Kidney (tissue), 14 donors: ENCODE data around the gene ZNF316. TPM values are rescaled to one million over a fixed set of nuclear protein-coding genes. Genes with fewer than 3 reads are reported as not detected.

Source experiments
- DNase-seq, 5 donors: peaks; one replicate each; pipeline ENCODE4 v3.0.0-alpha.2; 2013 to 2020
- FAIRE-seq: peaks from 2 replicates; lab custom pipeline; 2012; peaks lifted over from hg19 to GRCh38; lab: Jason Lieb, UNC
- H3K27ac ChIP-seq, 2 donors: one replicate each; pipeline ENCODE4 v1.7.0; 2013; ENCODE audit warnings: low read depth in 2 of 2, low read length in 2 of 2, inconsistent platforms in 1 of 2
- H3K27me3 ChIP-seq: one replicate; pipeline ENCODE4 v1.7.1; 2013; ENCODE audit warnings: low read length, inconsistent platforms; ENCODE audit not compliant: control insufficient read depth, insufficient read depth
- H3K36me3 ChIP-seq, 3 donors: one replicate each; pipeline versions ENCODE4 v1.7.0 to v1.7.1; 2013; ENCODE audit warnings: low read length in 3 of 3, control low read depth in 1 of 3, inconsistent platforms in 1 of 3; ENCODE audit not compliant: insufficient read depth in 3 of 3, control insufficient read depth in 2 of 3
- H3K4me1 ChIP-seq, 3 donors: one replicate each; pipeline versions ENCODE4 v1.7.0 to v1.7.1; 2013; ENCODE audit warnings: low read length in 3 of 3, inconsistent platforms in 1 of 3, low read depth in 1 of 3; ENCODE audit not compliant: control insufficient read depth in 2 of 3, insufficient read depth in 2 of 3
- H3K4me3 ChIP-seq, 3 donors: one replicate each; pipeline versions ENCODE4 v1.7.0 to v1.8.1; 2013; ENCODE audit warnings: low read length in 3 of 3, control low read depth in 1 of 3, inconsistent platforms in 1 of 3
- H3K9ac ChIP-seq, 3 donors: one replicate each; pipeline versions ENCODE4 v1.7.0 to v1.7.1; 2013; ENCODE audit warnings: low read length in 3 of 3, control low read depth in 1 of 3, inconsistent platforms in 1 of 3
- H3K9me3 ChIP-seq, 3 donors: one replicate each; pipeline versions ENCODE4 v1.7.0 to v1.7.1; 2013; ENCODE audit warnings: low read length in 3 of 3, control low read depth in 1 of 3, inconsistent platforms in 1 of 3; ENCODE audit not compliant: control insufficient read depth in 2 of 3, insufficient read depth in 1 of 3
- intact Hi-C: fragments of 100-400 bp; cut with DNase I; formaldehyde crosslinking; loops from one replicate; pipeline ENCODE4 v1.11.1; 2022
- polyA plus RNA-seq: library from polyadenylated mRNA; stranded (reverse); fragments of 350-450 nt; fragmentation: Illumina TruSeq; extraction: RNeasy Lipid Tissue Mini Kit (QIAGEN cat#74804); gene quantifications from one replicate; pipeline ENCODE4 v1.2.3, GENCODE V29; 2014; ENCODE audit warnings: low read depth, low replicate concordance; ENCODE audit not compliant: insufficient read depth
- total RNA-seq: library from RNA; stranded (reverse); fragmentation: NEBNext Ultra II Directional; extraction: Animal tissue kit (Norgen Biotek cat#: 25700); gene quantifications from one replicate; pipeline ENCODE4 v1.2.1, GENCODE V29; 2021
- TF ChIP-seq, protein P1 (sequence below): IDR thresholded peaks from 3 replicates; pipeline ENCODE4 v1.5.1; 2012; ENCODE audit warnings: mild to moderate bottlenecking, moderate library complexity, borderline replicate concordance; ENCODE audit not compliant: insufficient read depth; ENCODE audit errors: extremely low read depth
- donor health status: control.
- donor health status: control.
- donor health status: control.
- donor health status: control.
- donor health status: control.
- donor health status: DM: yes; HTN: yes; CAD: no.
- donor health status: Normal renal cell carcinoma (clear cell type).

The ZNF316 gene
- total and polyA plus RNA-seq, 2 donors from 2014 or later, result 7.2 to 31.7 TPM

DNA sequence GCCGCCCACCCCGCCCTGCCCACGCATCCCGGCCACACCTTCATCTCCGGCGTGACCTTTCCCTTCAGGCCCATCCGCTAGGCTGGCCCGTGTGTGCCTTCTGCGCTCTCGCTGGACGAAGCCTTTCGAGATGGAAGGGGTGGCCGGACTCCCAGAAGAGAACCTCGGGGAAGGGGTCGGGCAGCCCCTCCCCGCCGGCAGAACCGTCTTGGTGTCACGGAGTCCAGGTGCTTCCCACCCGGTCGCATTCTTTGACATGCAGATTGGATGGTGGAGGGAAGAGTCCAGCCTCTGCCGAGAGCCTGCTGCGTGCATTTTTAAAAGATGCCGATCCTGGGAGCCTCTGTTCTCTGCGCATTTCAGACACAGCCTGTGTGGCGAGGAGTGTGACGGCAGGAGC, 29.0 kb upstream of the ZNF316 start:
- Histone ChIP-seq H3K4me3 (no peak overlapping the region), H3K36me3 (no peaks in the 10 kb centered on the region), H3K27ac (no peak overlapping the region), H3K9ac (no peak overlapping the region), H3K27me3 (no peaks in the 10 kb centered on the region), H3K9me3 (no peaks in the 10 kb centered on the region), H3K4me1 (no peaks in the 10 kb centered on the region)
- TF ChIP-seq, protein P1, sequence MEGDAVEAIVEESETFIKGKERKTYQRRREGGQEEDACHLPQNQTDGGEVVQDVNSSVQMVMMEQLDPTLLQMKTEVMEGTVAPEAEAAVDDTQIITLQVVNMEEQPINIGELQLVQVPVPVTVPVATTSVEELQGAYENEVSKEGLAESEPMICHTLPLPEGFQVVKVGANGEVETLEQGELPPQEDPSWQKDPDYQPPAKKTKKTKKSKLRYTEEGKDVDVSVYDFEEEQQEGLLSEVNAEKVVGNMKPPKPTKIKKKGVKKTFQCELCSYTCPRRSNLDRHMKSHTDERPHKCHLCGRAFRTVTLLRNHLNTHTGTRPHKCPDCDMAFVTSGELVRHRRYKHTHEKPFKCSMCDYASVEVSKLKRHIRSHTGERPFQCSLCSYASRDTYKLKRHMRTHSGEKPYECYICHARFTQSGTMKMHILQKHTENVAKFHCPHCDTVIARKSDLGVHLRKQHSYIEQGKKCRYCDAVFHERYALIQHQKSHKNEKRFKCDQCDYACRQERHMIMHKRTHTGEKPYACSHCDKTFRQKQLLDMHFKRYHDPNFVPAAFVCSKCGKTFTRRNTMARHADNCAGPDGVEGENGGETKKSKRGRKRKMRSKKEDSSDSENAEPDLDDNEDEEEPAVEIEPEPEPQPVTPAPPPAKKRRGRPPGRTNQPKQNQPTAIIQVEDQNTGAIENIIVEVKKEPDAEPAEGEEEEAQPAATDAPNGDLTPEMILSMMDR, result no peak
- intact Hi-C loops, result no loop called here
- FAIRE-seq (no peak), DNase-seq (no peak)

- Histone ChIP-seq H3K27me3 (no peaks in the 10 kb centered on the region), H3K36me3 (no peaks in the 10 kb centered on the region), H3K9me3 (no peaks in the 10 kb centered on the region), H3K9ac (no peak overlapping the region), H3K27ac (no peak overlapping the region), H3K4me3 (no peak overlapping the region), H3K4me1 (no peaks in the 10 kb centered on the region)
- DNase-seq, result no peak
- TF ChIP-seq, protein P1, result no peak
- FAIRE-seq, result no peak
- intact Hi-C loops, result no loop called here
These were observed 28.3 kb upstream of the ZNF316 start for GRCh38 chr7:6608794-6609193.

DNA sequence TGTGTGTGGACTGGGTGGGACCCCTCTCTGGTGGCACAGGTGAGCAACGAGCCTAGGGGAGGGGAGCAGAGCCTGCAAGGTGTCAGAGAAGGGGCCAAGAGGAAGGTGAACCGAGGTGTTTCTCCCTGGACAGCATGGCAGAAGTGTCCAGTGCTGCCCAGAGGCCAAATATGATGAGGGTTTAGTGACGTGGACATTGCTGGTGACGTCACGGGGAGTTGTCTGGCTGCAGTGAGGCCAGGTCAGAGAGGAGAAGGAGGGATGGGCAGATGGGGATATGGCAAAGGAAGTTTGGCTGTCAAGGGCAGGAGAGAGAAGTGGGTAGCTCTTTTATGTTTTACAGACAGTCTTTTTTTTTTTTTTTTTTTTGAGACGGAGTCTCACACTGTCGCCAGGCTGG, 24.3 kb upstream of the ZNF316 start:
- Histone ChIP-seq H3K36me3 (no peaks in the 10 kb centered on the region), H3K9me3 (no peaks in the 10 kb centered on the region), H3K9ac (no peak overlapping the region), H3K27ac (no peak overlapping the region), H3K4me1 (peaks cover 0 to 3% (median 0%) of the 10 kb centered on the region in 3 donors), H3K27me3 (no peaks in the 10 kb centered on the region), H3K4me3 (no peak overlapping the region)
- TF ChIP-seq, protein P1, result no peak
- intact Hi-C loops, result no loop called here
- DNase-seq (no peak), FAIRE-seq (no peak)

- Histone ChIP-seq H3K4me1 (peaks cover 0 to 3% (median 0%) of the 10 kb centered on the region in 3 donors), H3K9me3 (no peaks in the 10 kb centered on the region), H3K4me3 (no peak overlapping the region), H3K27me3 (no peaks in the 10 kb centered on the region), H3K36me3 (no peaks in the 10 kb centered on the region), H3K9ac (no peak overlapping the region), H3K27ac (no peak overlapping the region)
- FAIRE-seq, result no peak
- TF ChIP-seq, protein P1, result no peak
- intact Hi-C loops, result no loop called here
- no peak for DNase-seq
These were observed 23.4 kb upstream of the ZNF316 start for GRCh38 chr7:6613706-6614105.
